Left ventricle myocardium inferior (tissue), 1 donor: ENCODE results near the gene EIF5AL1. TPM values are rescaled to one million over a fixed set of nuclear protein-coding genes. Genes with fewer than 3 reads are reported as not detected.
"Not testable (repeated sequence)": the region's sequence is repeated elsewhere in the genome, so short reads cannot be mapped to it uniquely, and the experiment has no call there.

Source experiments
- DNase-seq: peaks from one replicate; pipeline ENCODE4 v3.0.0-alpha.2; 2020
- H3K27ac ChIP-seq: fragments of 200-600 bp; replicated peaks from 2 replicates; pipeline ENCODE4 v1.8.0; 2021
- H3K27me3 ChIP-seq: fragments of 200-600 bp; 2 replicates; pipeline ENCODE4 v1.8.0; 2021; ENCODE audit warnings: low read depth
- H3K36me3 ChIP-seq: fragments of 200-600 bp; 2 replicates; pipeline ENCODE4 v1.8.0; 2021
- H3K4me1 ChIP-seq: fragments of 200-600 bp; 2 replicates; pipeline ENCODE4 v1.8.0; 2021
- H3K4me3 ChIP-seq: fragments of 200-600 bp; 2 replicates; pipeline ENCODE4 v1.8.0; 2021; ENCODE audit warnings: mild to moderate bottlenecking, moderate library complexity
- H3K9me3 ChIP-seq: fragments of 200-600 bp; replicated peaks from 2 replicates; pipeline ENCODE4 v1.8.0; 2021
- intact Hi-C: fragments of 100-400 bp; cut with micrococcal nuclease; formaldehyde crosslinking; loops from one replicate; pipeline ENCODE4 v1.11.0; 2022
- long read RNA-seq: library from polyadenylated mRNA; unstranded; transcript quantifications from one replicate; pipeline ENCODE4 v2.0.0, GENCODE V29; 2021
- total RNA-seq: library from RNA; stranded (reverse); fragmentation: NEBNext Ultra II Directional; extraction: Animal tissue kit (Norgen Biotek cat#: 25700); gene quantifications from one replicate; pipeline ENCODE4 v1.2.1, GENCODE V29; 2021
- TF ChIP-seq, protein P1 (sequence below): fragments of 200-600 bp; IDR thresholded peaks from 2 replicates; pipeline ENCODE4 v1.8.0; 2021; ENCODE audit warnings: antibody characterized with exemption, mild to moderate bottlenecking, borderline replicate concordance
- donor health status: DM: no; HTN: yes; CAD: no; lungs with severe emphysema.

Gene EIF5AL1
- total RNA-seq: 0.05 TPM
- long read RNA-seq: 0 reads

DNA sequence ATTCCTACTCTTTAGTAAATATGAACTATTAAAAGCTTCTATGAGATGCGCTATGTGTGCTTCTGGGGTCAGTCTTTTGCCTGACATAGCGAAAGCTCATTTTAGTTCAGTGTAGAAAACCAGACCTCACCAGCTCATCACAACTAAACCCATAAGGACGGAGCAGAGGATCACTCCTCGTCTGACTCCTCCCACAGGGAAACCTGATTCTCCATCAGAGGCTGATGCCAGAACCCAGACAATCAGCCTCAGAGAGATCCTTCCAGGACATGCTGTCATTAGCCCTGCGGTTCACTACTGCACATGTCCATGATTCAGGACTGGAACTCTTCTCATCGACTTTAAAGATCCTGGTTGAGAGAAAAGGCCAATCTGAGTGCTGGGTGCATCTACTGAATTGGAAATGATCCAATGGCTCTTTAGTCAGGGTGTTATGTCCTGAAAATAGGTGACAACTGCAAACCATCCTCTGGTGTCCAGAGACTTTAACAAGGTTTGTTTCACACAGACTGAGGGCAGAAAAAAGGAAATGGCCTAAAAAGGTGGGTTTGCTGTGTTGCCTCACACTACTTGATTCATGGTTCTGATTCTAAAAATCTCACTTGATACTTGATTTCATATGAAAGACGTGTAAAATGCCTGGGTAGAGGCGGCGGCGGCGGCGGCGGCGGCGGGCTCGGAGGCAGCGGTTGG is at the start of gene EIF5AL1:
TSS of gene EIF5AL1 (plus strand) at position 643 of the 693 bp plus-strand sequence. CDS start 117 bp downstream, outside the sequence.
- H3K36me3 ChIP-seq, intact Hi-C loops, H3K27ac ChIP-seq, DNase-seq, H3K27me3 ChIP-seq, H3K4me1 ChIP-seq, H3K4me3 ChIP-seq, H3K9me3 ChIP-seq: not testable (repeated sequence)

DNA sequence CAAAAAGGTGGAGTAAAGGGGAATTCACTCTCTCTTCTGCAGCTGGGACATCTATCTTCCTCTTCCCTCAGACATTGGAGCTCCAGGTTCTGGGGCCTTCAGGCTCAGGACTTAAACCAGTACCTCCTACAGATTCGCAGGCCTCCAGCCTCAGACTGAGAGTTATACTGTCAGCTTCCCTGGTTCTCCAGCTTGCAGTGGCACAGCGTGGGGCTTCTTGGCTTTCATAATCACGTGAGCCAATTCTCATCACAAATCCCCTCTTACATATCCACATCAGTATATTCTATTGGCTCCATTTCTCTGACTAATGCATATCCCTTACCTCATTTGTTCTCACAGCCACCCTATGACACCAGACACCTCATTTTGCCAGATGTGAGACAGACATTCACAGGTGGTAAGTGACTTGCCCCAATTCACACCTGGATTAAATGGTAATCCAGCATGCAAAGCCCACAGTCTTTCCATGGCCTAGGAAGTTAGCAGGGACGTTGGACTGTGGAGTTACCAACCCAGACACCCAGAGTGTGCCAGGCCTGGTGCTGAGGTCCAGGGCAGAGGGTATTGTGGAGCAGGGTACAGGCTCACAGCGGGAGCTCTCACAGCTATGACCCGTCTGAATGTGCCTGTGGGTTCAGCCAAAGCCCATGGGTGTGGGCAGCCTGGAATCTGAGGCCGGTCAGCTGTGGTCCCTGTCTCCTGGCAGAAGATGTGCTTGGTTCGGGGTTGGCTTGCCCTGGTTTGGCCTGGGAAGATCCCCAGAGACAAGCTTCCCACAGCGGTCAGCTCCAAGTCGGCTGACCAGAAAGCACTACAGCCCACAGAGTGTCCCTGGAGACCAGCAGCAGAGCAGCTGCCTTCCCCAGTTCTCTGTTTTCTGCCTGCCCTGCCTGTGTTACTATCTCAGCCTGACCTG is 48.5 kb upstream of the EIF5AL1 start:
- no peaks in the 10 kb centered on the region for H3K9me3 ChIP-seq
- no peaks in the 10 kb centered on the region for H3K27me3 ChIP-seq
- no peaks in the 10 kb centered on the region for H3K36me3 ChIP-seq
- TF ChIP-seq, protein P1, sequence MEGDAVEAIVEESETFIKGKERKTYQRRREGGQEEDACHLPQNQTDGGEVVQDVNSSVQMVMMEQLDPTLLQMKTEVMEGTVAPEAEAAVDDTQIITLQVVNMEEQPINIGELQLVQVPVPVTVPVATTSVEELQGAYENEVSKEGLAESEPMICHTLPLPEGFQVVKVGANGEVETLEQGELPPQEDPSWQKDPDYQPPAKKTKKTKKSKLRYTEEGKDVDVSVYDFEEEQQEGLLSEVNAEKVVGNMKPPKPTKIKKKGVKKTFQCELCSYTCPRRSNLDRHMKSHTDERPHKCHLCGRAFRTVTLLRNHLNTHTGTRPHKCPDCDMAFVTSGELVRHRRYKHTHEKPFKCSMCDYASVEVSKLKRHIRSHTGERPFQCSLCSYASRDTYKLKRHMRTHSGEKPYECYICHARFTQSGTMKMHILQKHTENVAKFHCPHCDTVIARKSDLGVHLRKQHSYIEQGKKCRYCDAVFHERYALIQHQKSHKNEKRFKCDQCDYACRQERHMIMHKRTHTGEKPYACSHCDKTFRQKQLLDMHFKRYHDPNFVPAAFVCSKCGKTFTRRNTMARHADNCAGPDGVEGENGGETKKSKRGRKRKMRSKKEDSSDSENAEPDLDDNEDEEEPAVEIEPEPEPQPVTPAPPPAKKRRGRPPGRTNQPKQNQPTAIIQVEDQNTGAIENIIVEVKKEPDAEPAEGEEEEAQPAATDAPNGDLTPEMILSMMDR: no peak
- peaks cover 28% of the 10 kb centered on the region for H3K4me1 ChIP-seq
- no peak for DNase-seq
- H3K4me3 ChIP-seq: no peak overlapping the region
- intact Hi-C loops: no loop called here
- H3K27ac ChIP-seq: peak overlapping the region; percentile 36

DNA sequence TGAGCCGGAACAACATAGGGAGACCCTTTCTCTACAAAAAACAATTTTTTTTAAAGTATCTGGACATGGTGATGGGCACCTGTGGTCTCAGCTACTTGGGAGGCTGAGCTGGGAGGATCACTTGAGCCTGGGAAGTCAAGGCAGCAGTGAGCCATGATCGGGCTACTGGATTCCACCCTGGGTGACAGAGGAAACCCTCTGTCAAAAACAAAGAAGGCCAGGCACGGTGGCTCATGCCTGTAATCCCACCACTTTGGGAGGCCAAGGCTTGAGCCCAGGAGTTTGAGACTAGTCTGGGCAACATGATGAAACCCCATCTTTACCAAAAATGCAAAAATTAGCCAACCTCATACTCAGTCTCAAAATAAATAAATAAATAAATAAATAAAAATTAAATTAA is 47.0 kb upstream of the EIF5AL1 start:
- Histone ChIP-seq H3K27ac (no peak overlapping the region), H3K4me1 (peaks cover 36% of the 10 kb centered on the region), H3K9me3 (no peaks in the 10 kb centered on the region), H3K4me3 (no peak overlapping the region), H3K36me3 (no peaks in the 10 kb centered on the region), H3K27me3 (no peaks in the 10 kb centered on the region)
- no peak for DNase-seq
- intact Hi-C loops: loop anchor here (5.0 kb wide), 1 partner anchor 93 kb away; no protein-coding TSS in a partner anchor
- TF ChIP-seq, protein P1: no peak

DNA sequence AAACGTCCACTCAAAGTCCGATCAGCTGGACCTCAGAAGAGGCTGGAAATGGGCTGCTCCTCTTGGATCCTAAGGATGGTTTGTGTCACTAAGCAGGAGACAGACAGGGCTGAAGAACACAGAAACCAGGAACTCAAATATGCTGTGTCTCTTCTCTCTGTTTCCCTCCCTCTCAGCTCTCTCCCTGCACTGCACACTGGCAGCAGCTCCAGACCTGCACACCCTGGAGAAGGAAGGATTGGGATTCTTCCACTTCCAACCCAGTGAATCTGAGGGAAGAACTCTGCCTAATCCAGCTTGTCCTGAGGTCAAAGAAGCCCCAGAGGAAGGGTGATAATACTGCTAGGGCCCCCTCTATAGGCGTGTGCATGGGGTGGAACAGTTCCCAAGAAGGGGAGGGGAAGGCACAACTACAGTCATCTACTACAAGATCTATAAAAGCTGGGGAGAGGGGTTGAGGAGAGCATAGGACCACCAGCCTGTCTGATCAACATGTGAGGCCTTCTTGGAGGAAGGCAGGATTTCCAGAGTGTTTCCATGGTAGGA is 44.2 kb upstream of the EIF5AL1 start:
- H3K27me3 ChIP-seq: no peaks in the 10 kb centered on the region
- peak overlapping the region; percentile 9 for H3K4me3 ChIP-seq
- no peak for DNase-seq
- intact Hi-C loops: loop anchor here (5.0 kb wide), 1 partner anchor 96 kb away; no protein-coding TSS in a partner anchor
- H3K4me1 ChIP-seq: peaks cover 45% of the 10 kb centered on the region
- TF ChIP-seq, protein P1: no peak
- peak overlapping the region; percentile 74 for H3K27ac ChIP-seq
- H3K9me3 ChIP-seq: no peaks in the 10 kb centered on the region
- H3K36me3 ChIP-seq: no peaks in the 10 kb centered on the region

DNA sequence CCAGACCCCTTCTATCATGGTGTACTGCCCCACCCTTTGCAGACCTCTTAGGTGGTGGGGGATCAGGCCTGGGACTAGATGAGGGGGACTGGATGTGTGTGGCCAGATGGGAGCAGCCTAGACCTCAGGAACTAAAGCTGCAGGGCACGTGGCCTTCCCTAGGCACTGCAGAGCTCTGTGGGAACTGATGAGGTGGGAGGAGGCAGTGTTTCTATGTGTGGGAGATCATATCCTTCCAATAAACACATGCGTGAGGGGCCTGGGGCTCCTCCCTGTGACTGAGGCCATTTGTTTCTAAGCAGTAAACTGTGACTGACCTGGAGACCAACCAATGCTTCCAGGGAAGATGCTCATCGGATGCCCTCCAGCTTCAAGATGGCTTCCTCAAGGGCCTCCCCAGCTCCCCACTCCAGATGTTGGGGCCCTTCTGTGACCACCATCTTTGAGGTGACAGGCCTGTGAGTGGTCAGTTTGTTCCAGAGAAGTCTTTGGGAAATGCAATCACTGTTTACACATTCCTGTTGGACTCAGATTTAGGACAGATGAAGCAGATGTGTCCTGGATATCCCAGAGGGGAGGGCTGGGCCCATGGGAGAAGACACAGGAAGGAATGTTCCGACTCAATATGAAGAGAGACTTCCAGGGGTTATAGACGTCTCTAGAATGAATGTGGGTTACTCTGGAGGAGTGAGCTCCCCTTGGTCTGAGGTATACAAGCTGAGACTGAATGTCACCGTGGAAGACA is 43.3 kb upstream of the EIF5AL1 start:
- H3K4me1 ChIP-seq: peaks cover 45% of the 10 kb centered on the region
- no peaks in the 10 kb centered on the region for H3K27me3 ChIP-seq
- H3K27ac ChIP-seq: peak overlapping the region; percentile 74
- no peak for DNase-seq
- H3K36me3 ChIP-seq: no peaks in the 10 kb centered on the region
- H3K9me3 ChIP-seq: no peaks in the 10 kb centered on the region
- intact Hi-C loops: loop anchor here (5.0 kb wide), 1 partner anchor 97 kb away; no protein-coding TSS in a partner anchor
- TF ChIP-seq, protein P1: no peak
- no peak overlapping the region for H3K4me3 ChIP-seq
